ENCODE data around the gene SERPINB6. TPM values are rescaled to one million over a fixed set of nuclear protein-coding genes. Genes with fewer than 3 reads are reported as not detected.

The SERPINB6 gene
- total RNA-seq, 4 donors from 2014 or later: 21.2 to 37.0 (median 35.6) TPM

DNA sequence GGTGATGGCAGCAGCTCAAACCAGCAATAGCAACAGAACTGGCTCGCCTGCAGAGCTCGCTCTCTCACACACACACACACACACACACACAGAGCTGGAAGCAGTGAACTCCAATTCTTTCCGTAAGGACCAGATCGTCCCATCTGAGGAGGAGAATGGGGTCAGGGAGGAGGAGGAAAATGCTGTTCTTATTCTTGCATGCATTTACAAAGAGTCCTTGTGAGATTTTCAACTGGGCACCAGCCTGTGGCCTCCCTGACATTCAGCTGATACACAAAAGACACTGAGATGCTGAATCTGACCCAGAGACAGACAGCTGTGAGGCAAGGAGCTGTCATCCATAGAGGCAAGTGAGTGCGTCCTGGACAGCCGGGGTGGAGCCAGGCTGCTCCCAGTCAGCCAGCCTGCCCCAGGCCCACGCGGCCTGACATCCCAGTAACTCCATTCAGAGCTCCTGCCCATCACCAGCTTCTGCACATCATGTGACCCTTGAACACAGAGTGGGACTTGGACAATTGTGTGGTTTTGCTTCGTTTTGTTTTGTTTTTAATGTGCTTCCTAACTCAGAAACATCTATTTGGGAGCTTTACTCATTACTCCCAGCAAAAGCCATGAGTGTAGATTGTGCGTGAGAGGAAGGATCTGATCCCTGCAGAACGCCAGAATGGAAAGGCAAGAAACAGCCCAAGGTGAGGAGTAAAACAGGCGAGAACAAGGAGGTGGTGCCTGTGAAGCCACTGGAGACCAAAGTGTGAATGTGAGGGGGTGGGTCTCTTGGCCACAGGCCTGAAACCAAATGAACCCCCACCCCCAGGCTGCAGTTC, 70.3 kb downstream of the SERPINB6 start:
- intact Hi-C loops (cut with DNase I; ENCODE audit: low total_unique reads): no loop called here

DNA sequence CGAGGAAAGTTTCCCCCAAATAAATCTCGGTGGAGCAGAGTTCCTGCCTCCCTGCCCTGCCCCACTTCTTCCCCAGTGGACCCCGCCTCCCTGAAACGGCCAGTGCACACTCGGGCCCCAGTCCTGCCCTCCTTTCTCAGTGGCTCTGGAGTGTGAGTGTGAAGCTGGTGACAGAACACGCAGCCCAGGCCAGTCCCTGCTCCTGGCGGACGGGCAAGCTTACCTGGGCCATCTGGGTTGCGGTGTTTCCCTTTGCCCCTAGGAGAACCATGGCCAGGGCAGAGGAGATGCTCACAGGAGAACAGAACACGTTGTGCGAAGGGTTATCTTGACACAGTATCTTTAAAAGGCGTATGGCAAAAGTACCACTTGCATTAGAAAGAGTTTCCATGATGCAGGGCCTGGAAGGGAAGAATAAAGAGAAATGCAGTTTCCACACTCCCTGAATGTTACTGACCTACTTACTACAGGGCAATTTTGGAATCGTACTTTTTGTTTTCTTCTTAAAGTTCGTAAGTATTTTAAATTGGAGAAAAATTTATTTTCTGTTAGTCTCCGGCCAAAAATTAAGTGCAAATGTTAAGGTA, 71.1 kb downstream of the SERPINB6 start:
- DNase-seq (ENCODE audit: low spot score in 2 of 2): no peak
- intact Hi-C loops (cut with DNase I; ENCODE audit: low total_unique reads): no loop called here
- WGBS, 2 donors: 61 to 71% methylated on average over 15 of the region's 15 CpGs
- no peak for TF ChIP-seq POLR2A (IDR thresholded peaks at IDR 0.05)
- TF ChIP-seq, protein P1, sequence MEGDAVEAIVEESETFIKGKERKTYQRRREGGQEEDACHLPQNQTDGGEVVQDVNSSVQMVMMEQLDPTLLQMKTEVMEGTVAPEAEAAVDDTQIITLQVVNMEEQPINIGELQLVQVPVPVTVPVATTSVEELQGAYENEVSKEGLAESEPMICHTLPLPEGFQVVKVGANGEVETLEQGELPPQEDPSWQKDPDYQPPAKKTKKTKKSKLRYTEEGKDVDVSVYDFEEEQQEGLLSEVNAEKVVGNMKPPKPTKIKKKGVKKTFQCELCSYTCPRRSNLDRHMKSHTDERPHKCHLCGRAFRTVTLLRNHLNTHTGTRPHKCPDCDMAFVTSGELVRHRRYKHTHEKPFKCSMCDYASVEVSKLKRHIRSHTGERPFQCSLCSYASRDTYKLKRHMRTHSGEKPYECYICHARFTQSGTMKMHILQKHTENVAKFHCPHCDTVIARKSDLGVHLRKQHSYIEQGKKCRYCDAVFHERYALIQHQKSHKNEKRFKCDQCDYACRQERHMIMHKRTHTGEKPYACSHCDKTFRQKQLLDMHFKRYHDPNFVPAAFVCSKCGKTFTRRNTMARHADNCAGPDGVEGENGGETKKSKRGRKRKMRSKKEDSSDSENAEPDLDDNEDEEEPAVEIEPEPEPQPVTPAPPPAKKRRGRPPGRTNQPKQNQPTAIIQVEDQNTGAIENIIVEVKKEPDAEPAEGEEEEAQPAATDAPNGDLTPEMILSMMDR (IDR thresholded peaks at IDR 0.05): no peak
- no peak overlapping the region for H3K4me3 ChIP-seq (ENCODE audit: low read depth, poor library complexity, severe bottlenecking)

More for the DNA sequence above, 70.3 kb downstream of the SERPINB6 start:
- no peak overlapping the region for H3K4me3 ChIP-seq (ENCODE audit: low read depth, poor library complexity, severe bottlenecking)
- TF ChIP-seq POLR2A (IDR thresholded peaks at IDR 0.05): no peak
- TF ChIP-seq, protein P1 (IDR thresholded peaks at IDR 0.05): no peak
- DNase-seq (ENCODE audit: low spot score in 2 of 2): no peak
- 60 to 76% methylated on average over 12 of the region's 12 CpGs for WGBS, 2 donors

DNA sequence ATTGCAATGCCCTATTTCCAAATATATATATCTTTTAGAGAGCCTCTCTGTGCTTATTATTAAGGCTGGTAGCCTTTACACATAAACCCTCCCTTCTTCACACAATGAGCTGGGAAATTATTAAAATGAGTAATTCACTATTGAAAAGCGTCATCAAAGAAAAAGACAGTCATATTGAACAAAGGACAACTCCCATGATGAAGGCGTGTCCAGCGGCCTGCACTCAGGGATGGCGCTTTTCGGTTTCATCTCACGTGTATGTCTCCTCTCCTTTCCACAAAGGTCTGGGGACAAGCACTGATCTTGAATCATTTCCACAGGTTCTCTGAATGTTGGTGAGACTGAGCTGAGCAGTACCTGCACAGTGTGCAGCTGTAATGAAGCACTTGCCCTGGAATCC, 71.8 kb downstream of the SERPINB6 start:
- intact Hi-C loops (cut with DNase I; ENCODE audit: low total_unique reads): no loop called here

More for the DNA sequence above, 71.8 kb downstream of the SERPINB6 start:
- WGBS, 2 donors: 89 to 93% methylated on average over 6 of the region's 6 CpGs
- TF ChIP-seq, protein P1 (IDR thresholded peaks at IDR 0.05): no peak
- no peak for TF ChIP-seq POLR2A (IDR thresholded peaks at IDR 0.05)
- H3K4me3 ChIP-seq (ENCODE audit: low read depth, poor library complexity, severe bottlenecking): no peak overlapping the region
- DNase-seq (ENCODE audit: low spot score in 2 of 2): no peak

Other genes with a start within 250 kb of the SERPINB6 start
- gene MYLK4, start 220.6 kb downstream of the SERPINB6 start, total RNA-seq: 1 to 10 TPM in 3 of 4 donors, under 1 TPM in 1; 0.97 to 3.8 (median 2.5) TPM
- gene WRNIP1, start 206.2 kb downstream of the SERPINB6 start, total RNA-seq: 10 to 100 TPM; 72.3 to 94.7 (median 87.0) TPM
- 10 to 100 TPM; 12.6 to 41.1 (median 17.6) TPM for gene SERPINB1, start 129.7 kb downstream of the SERPINB6 start, total RNA-seq
- 1 to 10 TPM in 2 of 4 donors, under 1 TPM in 2; 0.42 to 3.9 (median 1.5) TPM for gene SERPINB9, start 68.3 kb downstream of the SERPINB6 start, total RNA-seq
- 10 to 100 TPM; 24.4 to 40.5 (median 36.7) TPM for gene NQO2, start 28.3 kb upstream of the SERPINB6 start, total RNA-seq
- gene RIPK1, start 96.9 kb upstream of the SERPINB6 start, total RNA-seq: 10 to 100 TPM; 28.2 to 37.2 (median 29.5) TPM
- gene BPHL, start 147.1 kb upstream of the SERPINB6 start, total RNA-seq: 10 to 100 TPM; 14.9 to 30.4 (median 23.3) TPM
- 100 to 1,000 TPM; 104 to 219 (median 142) TPM for gene TUBB2A, start 186.0 kb upstream of the SERPINB6 start, total RNA-seq

Measured in lower leg skin (tissue), 4 donors.